Measurements from ENCODE around the gene PTPRE.
A peak's percentile ranks its signal among the peaks of the same experiment; 100 is the strongest.

The PTPRE gene

DNA sequence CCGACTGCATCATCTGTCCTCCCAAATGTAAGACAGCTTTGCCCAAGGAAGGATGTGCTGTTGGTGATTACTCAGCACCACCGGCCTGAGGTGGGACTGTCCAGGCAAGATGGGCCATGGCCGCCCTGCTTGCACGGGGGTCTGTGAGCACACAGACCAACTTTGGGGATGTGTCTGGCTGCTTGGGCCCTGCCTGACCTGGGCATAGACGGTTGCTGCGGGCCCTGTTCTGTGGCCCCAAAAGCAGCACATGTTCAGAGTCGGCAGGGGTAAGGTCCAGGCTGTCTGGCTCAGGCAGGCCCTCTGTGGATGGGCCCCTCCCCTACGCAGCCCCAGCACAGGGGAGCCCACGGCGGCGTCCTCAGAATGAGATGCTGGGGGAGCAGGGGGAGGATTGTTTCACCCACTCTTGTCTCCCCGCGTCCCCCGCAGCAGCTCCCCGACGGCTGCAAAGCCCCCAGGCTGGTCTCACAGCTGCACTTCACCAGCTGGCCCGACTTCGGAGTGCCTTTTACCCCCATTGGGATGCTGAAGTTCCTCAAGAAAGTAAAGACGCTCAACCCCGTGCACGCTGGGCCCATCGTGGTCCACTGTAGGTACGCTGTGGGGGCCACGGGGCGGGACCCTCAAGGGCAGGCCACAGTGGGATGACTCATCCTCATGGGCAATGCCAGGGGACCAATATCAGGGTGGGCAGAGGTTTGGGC is 160.9 kb downstream of the PTPRE start:
- Histone ChIP-seq H3K9me3 (ENCODE audit: control insufficient read depth, insufficient read depth, low read length) (no peaks in the 10 kb centered on the region), H3K27me3 (ENCODE audit: control insufficient read depth, low read length) (no peaks in the 10 kb centered on the region), H3K4me3 (ENCODE audit: low read length) (no peak overlapping the region), H3K27ac (ENCODE audit: low read depth, low read length) (no peak overlapping the region), H3K4me1 (ENCODE audit: control insufficient read depth, low read length) (peaks cover 35% of the 10 kb centered on the region), H3K36me3 (ENCODE audit: control insufficient read depth, low read length) (peaks cover 48% of the 10 kb centered on the region), H3F3A (ENCODE audit: control insufficient read depth, insufficient read depth) (peaks cover 8% of the 10 kb centered on the region), H3K4me2 (ENCODE audit: low read length) (no peak overlapping the region), H3K79me2 (ENCODE audit: control insufficient read depth, low read length) (no peaks in the 10 kb centered on the region), H3K9me2 (replicated peaks; ENCODE audit: control insufficient read depth, low read length) (no peaks in the 10 kb centered on the region), H4K20me1 (ENCODE audit: control insufficient read depth, insufficient read depth, low read depth, low read length) (no peaks in the 10 kb centered on the region)
- TF ChIP-seq EZH2phosphoT487 (IDR thresholded peaks at IDR 0.05; ENCODE audit: borderline replicate concordance, low read length), result no peak
- TF ChIP-seq, protein P1, sequence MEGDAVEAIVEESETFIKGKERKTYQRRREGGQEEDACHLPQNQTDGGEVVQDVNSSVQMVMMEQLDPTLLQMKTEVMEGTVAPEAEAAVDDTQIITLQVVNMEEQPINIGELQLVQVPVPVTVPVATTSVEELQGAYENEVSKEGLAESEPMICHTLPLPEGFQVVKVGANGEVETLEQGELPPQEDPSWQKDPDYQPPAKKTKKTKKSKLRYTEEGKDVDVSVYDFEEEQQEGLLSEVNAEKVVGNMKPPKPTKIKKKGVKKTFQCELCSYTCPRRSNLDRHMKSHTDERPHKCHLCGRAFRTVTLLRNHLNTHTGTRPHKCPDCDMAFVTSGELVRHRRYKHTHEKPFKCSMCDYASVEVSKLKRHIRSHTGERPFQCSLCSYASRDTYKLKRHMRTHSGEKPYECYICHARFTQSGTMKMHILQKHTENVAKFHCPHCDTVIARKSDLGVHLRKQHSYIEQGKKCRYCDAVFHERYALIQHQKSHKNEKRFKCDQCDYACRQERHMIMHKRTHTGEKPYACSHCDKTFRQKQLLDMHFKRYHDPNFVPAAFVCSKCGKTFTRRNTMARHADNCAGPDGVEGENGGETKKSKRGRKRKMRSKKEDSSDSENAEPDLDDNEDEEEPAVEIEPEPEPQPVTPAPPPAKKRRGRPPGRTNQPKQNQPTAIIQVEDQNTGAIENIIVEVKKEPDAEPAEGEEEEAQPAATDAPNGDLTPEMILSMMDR (IDR thresholded peaks at IDR 0.05; ENCODE audit: low read depth, low read length, poor library complexity, severe bottlenecking), result no peak

GRCh38 chr10:128068398-128069285 is 161.7 kb downstream of the PTPRE start:
- Histone ChIP-seq H3K79me2 (ENCODE audit: control insufficient read depth, low read length) (no peaks in the 10 kb centered on the region), H3K27me3 (ENCODE audit: control insufficient read depth, low read length) (no peaks in the 10 kb centered on the region), H4K20me1 (ENCODE audit: control insufficient read depth, insufficient read depth, low read depth, low read length) (no peaks in the 10 kb centered on the region), H3F3A (ENCODE audit: control insufficient read depth, insufficient read depth) (peaks cover 1% of the 10 kb centered on the region; the same call in 1 of the 2 replicates), H3K36me3 (ENCODE audit: control insufficient read depth, low read length) (peaks cover 55% of the 10 kb centered on the region), H3K27ac (ENCODE audit: low read depth, low read length) (no peak overlapping the region), H3K9me2 (replicated peaks; ENCODE audit: control insufficient read depth, low read length) (no peaks in the 10 kb centered on the region), H3K4me3 (ENCODE audit: low read length) (no peak overlapping the region), H3K9me3 (ENCODE audit: control insufficient read depth, insufficient read depth, low read length) (no peaks in the 10 kb centered on the region), H3K4me2 (ENCODE audit: low read length) (no peak overlapping the region), H3K4me1 (ENCODE audit: control insufficient read depth, low read length) (peaks cover 27% of the 10 kb centered on the region)
- no peak for TF ChIP-seq EZH2phosphoT487 (IDR thresholded peaks at IDR 0.05; ENCODE audit: borderline replicate concordance, low read length)
- TF ChIP-seq, protein P1 (IDR thresholded peaks at IDR 0.05; ENCODE audit: low read depth, low read length, poor library complexity, severe bottlenecking), result no peak

DNA sequence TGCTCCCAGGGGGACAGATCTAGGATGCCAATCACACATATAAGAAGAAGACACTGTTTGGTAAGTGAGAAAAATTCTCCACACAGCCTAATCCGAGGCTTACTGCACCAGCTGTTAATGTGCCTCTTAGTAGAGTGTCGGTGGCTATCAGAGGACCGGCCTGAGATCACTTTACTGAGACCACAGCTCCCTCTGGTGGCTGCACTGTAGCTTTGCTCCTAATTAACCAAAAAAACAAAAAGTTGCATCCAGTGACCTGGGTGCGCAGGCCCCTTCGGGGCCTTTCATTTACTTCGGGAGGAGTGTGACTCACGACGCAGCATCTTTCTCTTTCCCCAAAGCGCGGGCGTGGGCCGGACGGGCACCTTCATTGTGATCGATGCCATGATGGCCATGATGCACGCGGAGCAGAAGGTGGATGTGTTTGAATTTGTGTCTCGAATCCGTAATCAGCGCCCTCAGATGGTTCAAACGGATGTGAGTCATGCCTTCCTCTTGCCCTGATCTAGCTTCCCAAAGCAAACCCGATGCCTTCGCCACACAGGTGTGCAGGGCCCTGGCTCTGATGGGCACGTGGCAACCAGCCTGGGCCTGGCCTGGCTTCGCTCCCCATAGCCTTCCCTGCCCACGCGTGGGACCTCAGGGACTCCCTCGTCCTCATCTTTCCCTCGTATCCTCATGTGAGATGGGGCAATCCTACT is 162.6 kb downstream of the PTPRE start:
- Histone ChIP-seq H3K9me2 (replicated peaks; ENCODE audit: control insufficient read depth, low read length) (no peaks in the 10 kb centered on the region), H3K27me3 (ENCODE audit: control insufficient read depth, low read length) (no peaks in the 10 kb centered on the region), H3F3A (ENCODE audit: control insufficient read depth, insufficient read depth) (no peaks in the 10 kb centered on the region), H3K36me3 (ENCODE audit: control insufficient read depth, low read length) (peaks cover 61% of the 10 kb centered on the region), H3K9me3 (ENCODE audit: control insufficient read depth, insufficient read depth, low read length) (no peaks in the 10 kb centered on the region), H3K27ac (ENCODE audit: low read depth, low read length) (no peak overlapping the region), H4K20me1 (ENCODE audit: control insufficient read depth, insufficient read depth, low read depth, low read length) (no peaks in the 10 kb centered on the region), H3K4me2 (ENCODE audit: low read length) (no peak overlapping the region), H3K79me2 (ENCODE audit: control insufficient read depth, low read length) (no peaks in the 10 kb centered on the region), H3K4me1 (ENCODE audit: control insufficient read depth, low read length) (peaks cover 19% of the 10 kb centered on the region), H3K4me3 (ENCODE audit: low read length) (no peak overlapping the region)
- TF ChIP-seq EZH2phosphoT487 (IDR thresholded peaks at IDR 0.05; ENCODE audit: borderline replicate concordance, low read length), result no peak
- TF ChIP-seq, protein P1 (IDR thresholded peaks at IDR 0.05; ENCODE audit: low read depth, low read length, poor library complexity, severe bottlenecking), result peak; percentile 72
